Astrocyte (in vitro differentiated cells and primary cell): ENCODE data around the gene HOXD1. TPM values are rescaled to one million over a fixed set of nuclear protein-coding genes. Genes with fewer than 3 reads are reported as not detected.
A peak's percentile ranks its signal among the peaks of the same experiment; 100 is the strongest.

ENCODE experiments used
- DNase-seq: peaks from one replicate; pipeline ENCODE4 v3.0.0-alpha.2; 2010; ENCODE audit warnings: low read depth
- FAIRE-seq: peaks from 2 replicates; lab custom pipeline; 2011; peaks lifted over from hg19 to GRCh38; lab: Jason Lieb, UNC
- H2AFZ ChIP-seq: 2 replicates; pipeline ENCODE4 v1.6.0; 2012; ENCODE audit warnings: low read depth, low read length, inconsistent platforms
- H3K27ac ChIP-seq: 2 replicates; pipeline ENCODE4 v1.5.1; 2011; ENCODE audit warnings: low read depth, low read length, inconsistent platforms
- H3K27me3 ChIP-seq: 2 replicates; pipeline ENCODE4 v1.6.0; 2011; ENCODE audit warnings: low read length, inconsistent platforms; ENCODE audit not compliant: insufficient read depth
- H3K36me3 ChIP-seq: 2 replicates; pipeline ENCODE4 v1.5.1; 2011; ENCODE audit warnings: low read length, inconsistent platforms; ENCODE audit not compliant: insufficient read depth
- H3K4me1 ChIP-seq: 2 replicates; pipeline ENCODE4 v1.5.1; 2011; ENCODE audit warnings: low read length, inconsistent platforms; ENCODE audit not compliant: insufficient read depth
- H3K4me2 ChIP-seq: 2 replicates; pipeline ENCODE4 v1.6.0; 2012; ENCODE audit warnings: low read length, inconsistent platforms
- H3K4me3 ChIP-seq: 2 replicates; pipeline ENCODE4 v1.5.1; 2011; ENCODE audit warnings: low read depth, mild to moderate bottlenecking, low read length, inconsistent platforms; ENCODE audit not compliant: insufficient read depth
- H3K79me2 ChIP-seq: 2 replicates; pipeline ENCODE4 v1.6.0; 2012; ENCODE audit warnings: mild to moderate bottlenecking, low read length, inconsistent platforms; ENCODE audit not compliant: insufficient read depth
- H3K9ac ChIP-seq: 2 replicates; pipeline ENCODE4 v1.6.0; 2012; ENCODE audit warnings: mild to moderate bottlenecking, low read length, inconsistent platforms
- H3K9me3 ChIP-seq: 2 replicates; pipeline ENCODE4 v1.5.1; 2012; ENCODE audit warnings: low read depth, mild to moderate bottlenecking, low read length, inconsistent platforms; ENCODE audit not compliant: insufficient read depth
- H4K20me1 ChIP-seq: 2 replicates; pipeline ENCODE4 v1.6.0; 2012; ENCODE audit warnings: low read length, inconsistent platforms; ENCODE audit not compliant: insufficient read depth
- H3K27ac Mint-ChIP-seq: one replicate; pipeline ENCODE4 v1.8.0; 2021; ENCODE audit warnings: mild to moderate bottlenecking, mixed read lengths; ENCODE audit not compliant: unreplicated experiment
- H3K27me3 Mint-ChIP-seq: one replicate; pipeline ENCODE4 v1.8.0; 2021; ENCODE audit warnings: low read depth, mixed read lengths; ENCODE audit not compliant: unreplicated experiment
- H3K36me3 Mint-ChIP-seq: one replicate; pipeline ENCODE4 v1.8.0; 2021; ENCODE audit warnings: low read depth, mixed read lengths; ENCODE audit not compliant: unreplicated experiment
- H3K4me1 Mint-ChIP-seq: one replicate; pipeline ENCODE4 v1.8.0; 2021; ENCODE audit warnings: low read depth, mixed read lengths; ENCODE audit not compliant: unreplicated experiment
- H3K4me3 Mint-ChIP-seq: one replicate; pipeline ENCODE4 v1.8.0; 2021; ENCODE audit warnings: mild to moderate bottlenecking, moderate library complexity, mixed read lengths; ENCODE audit not compliant: unreplicated experiment
- H3K9me3 Mint-ChIP-seq: one replicate; pipeline ENCODE4 v1.8.0; 2021; ENCODE audit warnings: mild to moderate bottlenecking, mixed read lengths; ENCODE audit not compliant: unreplicated experiment
- EZH2 ChIP-seq: IDR thresholded peaks from 2 replicates; pipeline ENCODE4 v1.6.1; 2012; ENCODE audit warnings: mild to moderate bottlenecking, low read length, inconsistent platforms; ENCODE audit not compliant: insufficient read depth
- total RNA-seq: library from RNA; stranded (reverse); gene quantifications from 2 replicates; pipeline ENCODE4 v1.2.1, GENCODE V29; 2021
- TF ChIP-seq, protein P1 (sequence below): IDR thresholded peaks from 2 replicates; pipeline ENCODE4 v1.5.1; 2011; ENCODE audit warnings: low read depth, mild to moderate bottlenecking, inconsistent platforms, low read length, moderate library complexity; ENCODE audit not compliant: insufficient read depth

Gene HOXD1
- total RNA-seq, 1 donor from 2014 or later = not detected

DNA sequence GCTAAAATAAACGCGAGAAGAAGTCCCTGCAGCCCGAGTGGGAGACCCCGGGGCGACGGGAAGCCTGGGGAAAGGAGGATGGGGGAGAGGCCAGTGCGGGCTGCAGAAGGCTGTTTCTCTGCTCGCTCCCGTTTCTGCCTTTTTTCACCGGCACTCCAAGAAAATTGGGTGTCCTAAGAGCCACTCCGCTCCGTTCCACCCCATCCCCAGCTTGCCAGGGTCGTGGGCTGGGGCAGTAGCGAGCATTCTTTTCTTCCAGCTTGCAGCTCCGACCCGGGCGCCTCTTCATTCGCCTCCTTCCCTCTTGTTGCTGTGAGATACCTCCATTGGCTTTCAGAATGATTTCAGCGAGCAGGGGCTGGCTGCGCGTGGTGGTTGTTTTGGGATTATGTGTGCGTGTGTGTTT, 30.3 kb upstream of the HOXD1 start:
- Histone ChIP-seq H2AFZ (no peak overlapping the region), H3K9me3 (peaks cover 4% of the 10 kb centered on the region), H3K4me2 (peak overlapping the region; percentile 82), H3K79me2 (no peaks in the 10 kb centered on the region), H3K4me3 (peak overlapping the region; percentile 36), H3K27ac (peak overlapping the region; percentile 42), H3K36me3 (no peaks in the 10 kb centered on the region), H3K27me3 (peaks cover 88% of the 10 kb centered on the region), H3K9ac (peak overlapping the region; percentile 70), H4K20me1 (no peaks in the 10 kb centered on the region), H3K4me1 (peaks cover 2% of the 10 kb centered on the region)
- H3K27ac Mint-ChIP-seq = peak overlapping the region; percentile 38
- H3K4me1 Mint-ChIP-seq = no peaks in the 10 kb centered on the region
- no peak overlapping the region for H3K4me3 Mint-ChIP-seq
- H3K9me3 Mint-ChIP-seq = peaks cover 21% of the 10 kb centered on the region
- no peak for FAIRE-seq
- peaks cover 86% of the 10 kb centered on the region for H3K27me3 Mint-ChIP-seq
- no peak for TF ChIP-seq EZH2
- TF ChIP-seq, protein P1, sequence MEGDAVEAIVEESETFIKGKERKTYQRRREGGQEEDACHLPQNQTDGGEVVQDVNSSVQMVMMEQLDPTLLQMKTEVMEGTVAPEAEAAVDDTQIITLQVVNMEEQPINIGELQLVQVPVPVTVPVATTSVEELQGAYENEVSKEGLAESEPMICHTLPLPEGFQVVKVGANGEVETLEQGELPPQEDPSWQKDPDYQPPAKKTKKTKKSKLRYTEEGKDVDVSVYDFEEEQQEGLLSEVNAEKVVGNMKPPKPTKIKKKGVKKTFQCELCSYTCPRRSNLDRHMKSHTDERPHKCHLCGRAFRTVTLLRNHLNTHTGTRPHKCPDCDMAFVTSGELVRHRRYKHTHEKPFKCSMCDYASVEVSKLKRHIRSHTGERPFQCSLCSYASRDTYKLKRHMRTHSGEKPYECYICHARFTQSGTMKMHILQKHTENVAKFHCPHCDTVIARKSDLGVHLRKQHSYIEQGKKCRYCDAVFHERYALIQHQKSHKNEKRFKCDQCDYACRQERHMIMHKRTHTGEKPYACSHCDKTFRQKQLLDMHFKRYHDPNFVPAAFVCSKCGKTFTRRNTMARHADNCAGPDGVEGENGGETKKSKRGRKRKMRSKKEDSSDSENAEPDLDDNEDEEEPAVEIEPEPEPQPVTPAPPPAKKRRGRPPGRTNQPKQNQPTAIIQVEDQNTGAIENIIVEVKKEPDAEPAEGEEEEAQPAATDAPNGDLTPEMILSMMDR = no peak
- H3K36me3 Mint-ChIP-seq = peaks cover 3% of the 10 kb centered on the region
- no peak for DNase-seq

DNA sequence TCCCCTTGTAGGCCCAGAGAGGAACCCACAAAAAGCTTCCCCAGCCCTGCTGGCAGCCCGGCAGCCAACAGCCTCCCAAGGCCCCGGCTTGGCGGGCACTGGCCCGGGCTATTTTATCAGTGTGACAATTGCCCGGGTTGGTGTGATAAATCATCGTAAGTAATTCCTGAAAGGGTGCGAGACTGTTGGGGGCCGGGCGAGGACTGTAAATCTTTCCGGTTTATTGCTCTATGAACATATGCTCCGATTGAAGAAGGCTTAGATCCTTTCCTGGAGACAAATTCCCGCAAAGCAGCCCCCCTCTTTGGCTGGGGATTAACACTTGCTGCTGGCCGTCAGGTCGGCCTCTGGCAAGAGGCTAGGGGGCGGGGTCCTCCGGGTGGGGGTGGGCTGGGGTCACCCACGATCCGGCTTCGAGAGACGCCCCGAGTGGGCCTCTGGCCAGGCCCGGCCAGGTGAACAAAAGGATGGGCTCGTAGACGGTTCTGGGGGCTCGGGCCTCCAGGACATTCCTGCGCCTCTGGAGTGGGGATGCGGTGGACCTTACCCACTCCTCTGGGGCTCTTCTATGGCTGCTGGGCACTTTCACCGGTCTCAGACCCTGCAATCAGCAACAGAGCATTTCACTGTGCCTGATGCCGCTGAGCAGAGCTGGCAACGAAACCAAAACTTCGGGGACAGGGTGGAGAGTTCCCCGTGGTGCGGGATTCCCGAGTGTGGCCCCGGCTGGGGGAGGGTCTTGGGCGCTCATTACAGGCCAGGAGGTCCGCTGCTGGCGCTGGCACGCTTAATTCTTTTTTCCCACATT, 29.4 kb upstream of the HOXD1 start:
- peaks cover 89% of the 10 kb centered on the region for H3K27me3 ChIP-seq
- H3K9me3 ChIP-seq = peaks cover 2% of the 10 kb centered on the region
- no peak overlapping the region for H3K4me3 Mint-ChIP-seq
- H3K36me3 Mint-ChIP-seq = peaks cover 4% of the 10 kb centered on the region
- no peaks in the 10 kb centered on the region for H3K79me2 ChIP-seq
- H3K4me1 Mint-ChIP-seq = no peaks in the 10 kb centered on the region
- no peak overlapping the region for H3K27ac Mint-ChIP-seq
- H3K27ac ChIP-seq = peak overlapping the region; percentile 19
- H3K9ac ChIP-seq = peak overlapping the region; percentile 52
- no peak overlapping the region for H3K4me3 ChIP-seq
- TF ChIP-seq, protein P1 = no peak
- peak; percentile 50 for TF ChIP-seq EZH2
- H3K36me3 ChIP-seq = no peaks in the 10 kb centered on the region
- H3K27me3 Mint-ChIP-seq = peaks cover 86% of the 10 kb centered on the region
- H3K4me2 ChIP-seq = peak overlapping the region; percentile 82
- peaks cover 3% of the 10 kb centered on the region for H3K4me1 ChIP-seq
- no peak overlapping the region for H2AFZ ChIP-seq
- DNase-seq (no peak), FAIRE-seq (no peak)
- H3K9me3 Mint-ChIP-seq = peaks cover 22% of the 10 kb centered on the region
- H4K20me1 ChIP-seq = no peaks in the 10 kb centered on the region
